Hepatocyte (in vitro differentiated cells): ENCODE results near the gene CD69.

ENCODE experiments used
- CTCF ChIP-seq: fragments of 200-600 bp; sonication (generic); IDR thresholded peaks from 2 replicates; pipeline ENCODE4 v1.5.1; 2016; ENCODE audit warnings: antibody characterized with exemption, mild to moderate bottlenecking; ENCODE audit not compliant: poor library complexity
- EZH2 ChIP-seq: fragments of 200-600 bp; sonication (generic); IDR thresholded peaks from 2 replicates; pipeline ENCODE4 v1.6.1; 2016; ENCODE audit warnings: antibody characterized with exemption, mild to moderate bottlenecking, borderline replicate concordance

- TF ChIP-seq CTCF (no peak), EZH2 (no peak)
These were observed 25.1 kb downstream of the CD69 start for GRCh38 chr12:9735601-9736000.
